Measurements from ENCODE around the gene GOLGA6D.

- TF ChIP-seq POLR2A (IDR thresholded peaks at IDR 0.05) (no peak), CTCF (IDR thresholded peaks at IDR 0.05) (no peak)
Measured at GRCh38 chr15:75249726-75250125, 32.9 kb upstream of the GOLGA6D start.

All from uterus (tissue), 2 donors.